HG03439 (cell line): ENCODE data around the gene SKIL.
A peak's percentile ranks its signal among the peaks of the same experiment; 100 is the strongest.
"Not testable (repeated sequence)": the region's sequence is repeated elsewhere in the genome, so short reads cannot be mapped to it uniquely, and the experiment has no call there.

Experiments
- ATAC-seq: cut with Tn5 transposase; IDR thresholded peaks from one replicate; pipeline ENCODE4 v1.9.1; 2021; ENCODE audit warnings: mild to moderate bottlenecking, moderate library complexity; ENCODE audit not compliant: unreplicated experiment

Gene SKIL, protein sequence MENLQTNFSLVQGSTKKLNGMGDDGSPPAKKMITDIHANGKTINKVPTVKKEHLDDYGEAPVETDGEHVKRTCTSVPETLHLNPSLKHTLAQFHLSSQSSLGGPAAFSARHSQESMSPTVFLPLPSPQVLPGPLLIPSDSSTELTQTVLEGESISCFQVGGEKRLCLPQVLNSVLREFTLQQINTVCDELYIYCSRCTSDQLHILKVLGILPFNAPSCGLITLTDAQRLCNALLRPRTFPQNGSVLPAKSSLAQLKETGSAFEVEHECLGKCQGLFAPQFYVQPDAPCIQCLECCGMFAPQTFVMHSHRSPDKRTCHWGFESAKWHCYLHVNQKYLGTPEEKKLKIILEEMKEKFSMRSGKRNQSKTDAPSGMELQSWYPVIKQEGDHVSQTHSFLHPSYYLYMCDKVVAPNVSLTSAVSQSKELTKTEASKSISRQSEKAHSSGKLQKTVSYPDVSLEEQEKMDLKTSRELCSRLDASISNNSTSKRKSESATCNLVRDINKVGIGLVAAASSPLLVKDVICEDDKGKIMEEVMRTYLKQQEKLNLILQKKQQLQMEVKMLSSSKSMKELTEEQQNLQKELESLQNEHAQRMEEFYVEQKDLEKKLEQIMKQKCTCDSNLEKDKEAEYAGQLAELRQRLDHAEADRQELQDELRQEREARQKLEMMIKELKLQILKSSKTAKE

DNA sequence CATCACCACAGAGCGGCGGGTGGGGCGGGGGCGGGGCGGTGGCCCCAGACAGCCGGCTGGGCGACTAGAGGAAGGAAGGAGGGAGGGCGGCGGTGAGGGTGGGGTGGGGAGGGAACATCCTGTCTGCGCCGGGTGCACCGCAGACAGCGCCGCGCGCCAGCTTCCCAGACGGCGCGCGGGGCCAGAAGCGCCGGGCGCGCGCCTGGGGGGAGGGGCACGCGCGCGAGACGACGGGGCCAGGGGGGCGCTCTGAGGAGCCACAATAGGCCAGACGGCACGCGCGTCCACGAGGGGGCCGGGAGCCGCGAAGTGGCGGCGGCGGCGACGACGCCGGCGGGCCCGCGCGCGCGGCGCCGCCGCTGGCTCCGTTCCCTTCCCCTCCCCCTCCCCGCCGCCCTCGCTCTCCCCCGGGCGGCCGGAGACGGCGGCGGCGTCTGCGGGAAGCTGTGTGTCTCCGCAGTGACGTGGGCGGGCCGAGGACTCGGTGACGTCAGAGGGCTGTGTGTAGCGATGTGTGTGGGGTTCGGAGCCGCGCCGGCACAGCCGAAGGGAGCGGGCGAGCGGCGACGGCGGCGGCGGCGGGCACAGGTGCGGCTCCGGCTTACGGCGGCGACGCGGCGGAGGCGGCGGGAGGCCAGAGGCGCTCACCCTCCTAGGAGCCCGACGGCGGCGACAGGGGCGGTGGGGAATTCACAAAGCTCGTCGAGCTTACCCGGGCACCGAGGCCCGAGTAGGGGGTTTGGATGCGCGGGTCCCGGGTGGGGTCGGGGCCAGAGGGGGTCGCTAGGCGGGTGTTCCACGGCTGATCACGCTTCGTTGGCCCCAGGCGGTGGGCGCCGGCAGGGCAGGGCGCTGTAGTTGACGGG is at the start of gene SKIL:
TSS of gene SKIL (plus strand) at position 540 of the 866 bp plus-strand sequence. CDS start 2,617 bp downstream, outside the sequence.
- peak; percentile 64 for ATAC-seq

DNA sequence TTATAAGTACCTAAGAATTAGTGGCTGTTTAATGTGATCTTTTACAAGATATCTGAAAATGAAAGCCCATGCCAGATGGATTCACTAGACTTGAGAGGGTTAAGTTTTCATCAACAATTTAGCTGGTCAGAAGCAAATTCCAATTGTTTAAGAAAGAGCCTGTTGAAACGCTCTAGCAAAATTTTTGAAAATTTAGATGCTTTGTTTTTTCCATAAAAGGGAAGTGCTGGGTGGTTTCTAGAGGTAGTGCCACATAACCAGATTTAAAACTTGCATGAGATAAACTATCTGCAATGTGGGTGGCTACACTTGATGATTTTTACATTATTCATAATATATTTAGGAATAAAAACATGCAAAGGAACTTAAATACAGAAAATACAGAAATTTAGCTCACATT is 48.5 kb upstream of the SKIL start:
- no peak for ATAC-seq

DNA sequence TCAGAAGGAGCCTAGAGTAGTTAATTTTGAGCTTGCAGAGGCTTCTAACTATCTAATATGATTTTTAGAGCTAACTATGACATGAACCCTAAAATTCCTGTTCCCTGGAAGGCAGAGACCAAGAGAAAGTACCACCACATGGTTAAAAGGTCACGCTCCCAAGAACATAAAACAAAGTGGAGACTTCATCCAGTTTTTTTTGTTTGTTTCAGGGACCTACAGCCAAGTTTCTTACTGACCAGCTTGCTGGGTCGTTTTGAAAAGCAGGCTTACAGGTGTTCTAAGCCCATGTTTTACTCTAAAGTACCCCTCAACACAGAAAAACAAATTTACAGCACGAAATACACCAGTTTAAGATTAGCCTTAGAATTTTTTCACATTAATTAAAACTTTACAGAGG is 39.6 kb upstream of the SKIL start:
- ATAC-seq = no peak

DNA sequence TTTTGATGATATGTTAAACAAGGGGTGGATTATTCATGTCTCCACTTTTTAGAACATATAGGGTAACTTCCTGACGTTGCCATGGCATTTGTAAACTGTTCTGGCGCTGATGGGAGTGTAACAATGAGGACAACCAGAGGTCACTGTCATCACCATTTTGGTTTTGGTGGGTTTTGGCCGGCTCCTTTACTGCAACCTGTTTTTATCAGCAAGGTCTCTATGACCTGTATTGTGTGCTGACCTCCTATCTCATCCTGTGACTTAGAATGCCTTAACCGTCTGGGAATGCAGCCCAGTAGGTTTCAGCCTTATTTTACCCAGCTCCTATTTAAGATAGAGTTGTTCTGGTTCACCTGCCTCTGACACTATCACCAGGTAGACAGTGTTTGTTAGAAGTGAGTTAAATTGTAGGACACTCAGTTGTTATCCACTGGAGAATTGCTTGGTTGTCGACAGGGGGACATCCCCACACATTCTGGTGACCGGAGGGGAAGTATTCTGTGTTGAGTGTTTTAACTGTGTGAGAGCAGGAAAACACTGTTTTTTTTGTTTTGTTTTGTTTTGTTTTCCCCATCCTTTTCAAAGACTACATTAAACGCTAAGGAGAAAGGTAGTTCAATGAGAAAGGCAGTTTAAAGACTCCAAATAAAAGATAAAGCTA is 36.9 kb upstream of the SKIL start:
- ATAC-seq = no peak

DNA sequence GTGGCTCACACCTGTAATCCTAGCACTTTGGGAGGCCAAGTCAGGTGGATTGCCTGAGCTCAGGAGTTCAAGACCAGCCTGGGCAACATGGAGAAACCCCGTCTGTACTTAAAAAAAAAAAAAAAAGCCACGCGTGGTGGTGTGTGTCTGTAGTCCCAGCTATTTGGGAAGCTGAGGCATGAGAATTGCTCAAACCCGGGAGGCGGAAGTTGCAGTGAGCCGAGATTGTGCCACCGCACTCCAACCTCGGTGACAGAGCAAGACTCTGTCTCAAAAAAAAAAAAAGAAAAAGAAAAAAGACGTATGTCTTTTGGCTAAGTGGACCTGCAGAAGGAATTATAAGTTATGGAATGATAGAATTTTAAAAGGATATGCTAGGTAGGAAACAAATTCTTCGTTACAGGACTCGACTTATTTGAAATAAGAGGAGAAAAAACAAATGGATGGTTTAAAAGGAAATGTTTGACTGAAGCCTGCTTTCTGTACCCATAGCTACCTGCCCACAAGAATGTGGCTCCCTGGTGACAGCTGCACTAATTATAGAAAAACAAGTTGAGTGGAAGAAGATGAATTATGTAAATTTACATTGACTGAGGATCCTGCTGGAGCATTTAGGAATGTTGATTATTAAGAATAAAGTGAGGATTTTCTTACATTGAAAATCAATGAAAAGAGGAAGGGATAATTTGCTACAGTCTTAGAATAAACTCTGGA is 36.0 kb upstream of the SKIL start:
- no peak for ATAC-seq

DNA sequence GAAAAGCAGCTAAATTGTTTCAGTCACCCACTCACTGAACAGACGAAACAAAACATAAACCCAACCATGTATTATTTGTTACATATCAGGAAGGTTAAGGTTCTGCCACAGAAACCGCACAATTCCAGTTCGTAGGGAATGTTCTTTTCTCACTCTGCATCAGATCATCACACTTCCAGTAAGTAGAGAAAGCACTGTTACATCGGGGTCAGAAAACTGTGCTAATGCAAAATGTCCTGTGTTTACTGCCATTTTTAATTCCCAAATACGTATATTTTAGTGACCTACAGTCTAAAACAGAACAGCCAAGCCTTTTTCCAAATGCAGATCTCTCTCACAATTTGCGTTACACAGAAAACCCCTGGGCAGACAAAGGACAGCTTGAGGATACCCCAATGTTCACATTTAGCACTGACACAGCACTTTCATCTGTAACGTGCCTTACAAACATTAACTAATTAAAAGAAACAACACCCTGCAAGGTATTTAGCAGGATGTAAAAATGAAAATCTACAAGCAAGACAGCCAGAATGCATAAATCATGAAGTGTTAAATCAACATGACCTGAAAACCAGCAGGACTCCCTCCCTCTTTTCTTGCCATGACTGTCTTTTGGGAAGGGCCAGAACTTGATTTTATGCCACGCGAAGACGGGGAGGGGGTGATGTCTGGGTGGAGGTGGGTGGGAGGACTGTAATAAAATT is 34.8 kb upstream of the SKIL start:
- ATAC-seq = no peak

DNA sequence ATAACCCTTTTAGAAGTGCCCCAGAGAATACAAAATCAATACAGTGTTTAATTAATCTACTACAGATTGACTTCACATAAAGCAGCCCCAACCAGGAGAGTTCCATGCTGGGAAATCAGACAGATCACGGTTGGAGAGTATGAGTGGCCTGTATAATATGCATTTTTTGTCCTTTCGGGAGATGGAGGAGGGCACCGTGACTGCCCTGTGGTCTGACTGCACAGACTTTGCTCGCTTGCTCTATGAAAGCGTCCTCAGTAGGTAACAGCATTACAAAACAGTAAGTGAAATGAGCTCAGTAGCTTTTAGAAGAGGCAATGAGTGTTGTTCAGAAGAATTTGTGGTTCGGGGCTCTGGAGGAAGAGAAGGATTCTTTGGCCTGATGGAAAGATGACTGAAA is 34.2 kb upstream of the SKIL start:
- ATAC-seq = no peak

DNA sequence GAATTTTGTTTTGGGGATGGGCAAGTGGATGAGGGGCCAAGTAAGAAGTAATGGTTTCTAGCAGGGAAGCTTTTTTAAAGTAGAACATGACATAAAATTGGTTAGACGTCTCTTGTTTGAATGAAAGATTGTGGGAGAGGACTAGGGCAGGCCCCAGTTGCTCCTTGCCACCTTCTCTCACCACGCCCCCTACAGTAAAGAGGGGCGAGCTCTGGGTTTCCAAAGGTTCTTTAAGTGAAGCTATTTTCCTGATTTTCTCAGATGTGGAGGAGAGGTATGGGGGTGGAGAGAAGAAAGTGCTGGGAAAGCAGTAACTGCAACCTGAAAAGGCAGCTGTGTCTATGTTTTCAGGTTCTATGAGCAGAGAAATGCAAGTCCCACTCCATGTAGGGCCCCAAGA is 32.6 kb upstream of the SKIL start:
- ATAC-seq = no peak

DNA sequence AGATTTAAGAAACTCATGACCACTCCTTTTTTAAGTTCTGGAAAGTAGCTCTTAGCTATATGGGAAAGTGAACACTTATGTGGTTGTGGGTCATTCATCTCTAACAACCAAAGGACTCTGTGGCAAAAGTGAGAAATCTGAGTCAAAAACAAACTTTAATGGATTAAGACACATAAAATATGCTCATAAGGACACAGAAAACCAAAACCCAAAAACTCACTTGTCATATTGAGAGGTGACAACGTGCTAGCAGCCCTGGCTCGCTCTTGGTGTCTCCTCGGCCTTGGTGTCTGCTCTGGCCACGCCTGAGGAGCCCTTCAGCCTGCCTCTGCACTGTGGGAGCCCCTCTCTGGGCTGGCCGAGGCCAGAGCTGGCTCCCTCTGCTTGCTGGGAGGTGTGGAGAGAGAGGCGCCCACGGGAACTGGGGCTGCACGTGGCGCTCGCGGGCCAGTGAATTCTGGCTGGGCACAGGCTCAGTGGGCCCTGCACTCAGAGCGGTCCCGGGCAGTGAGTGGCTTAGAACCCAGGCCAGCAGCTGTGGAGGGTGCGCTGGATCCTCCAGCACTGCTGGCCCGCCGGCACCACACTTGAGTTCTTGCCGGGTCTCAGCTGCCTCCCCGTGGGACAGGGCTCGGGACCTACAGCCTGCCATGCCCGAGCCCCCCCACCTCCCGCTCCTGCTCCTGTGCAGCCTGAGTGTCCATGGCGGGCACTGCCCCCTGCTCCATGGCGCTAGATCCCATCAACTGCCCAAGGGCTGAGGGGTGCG is 30.3 kb upstream of the SKIL start:
- no peak for ATAC-seq

DNA sequence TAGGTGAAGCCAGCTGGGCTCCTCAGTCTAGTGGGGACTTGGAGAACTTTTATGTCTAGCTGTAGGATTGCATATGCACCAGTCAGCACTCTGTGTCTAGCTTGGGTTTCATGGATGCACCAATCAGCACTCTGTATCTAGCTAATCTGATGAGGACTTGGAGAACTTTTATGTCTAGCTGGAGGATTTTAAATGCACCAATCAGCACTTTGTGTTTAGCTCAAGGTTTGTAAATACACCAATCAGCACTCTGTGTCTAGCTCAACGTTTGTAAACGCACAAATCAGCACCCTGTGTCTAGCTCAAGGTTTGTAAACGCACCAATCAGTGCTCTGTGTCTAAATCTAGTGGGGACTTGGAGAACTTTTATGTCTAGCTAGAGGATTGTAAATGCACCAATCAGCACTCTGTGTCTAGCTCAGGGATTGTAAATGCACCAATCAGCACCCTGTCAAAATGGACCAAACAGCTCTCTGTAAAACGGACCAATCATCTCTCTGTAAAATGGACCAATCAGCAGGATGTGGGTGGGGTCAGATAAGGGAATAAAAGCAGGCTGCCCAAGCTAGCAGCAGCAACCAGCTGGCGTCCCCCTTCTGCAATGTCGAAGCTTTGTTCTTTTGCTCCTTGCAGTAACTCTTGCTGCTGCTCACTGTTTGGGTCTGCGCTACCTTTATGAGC is 29.5 kb upstream of the SKIL start:
- not testable (repeated sequence) for ATAC-seq

DNA sequence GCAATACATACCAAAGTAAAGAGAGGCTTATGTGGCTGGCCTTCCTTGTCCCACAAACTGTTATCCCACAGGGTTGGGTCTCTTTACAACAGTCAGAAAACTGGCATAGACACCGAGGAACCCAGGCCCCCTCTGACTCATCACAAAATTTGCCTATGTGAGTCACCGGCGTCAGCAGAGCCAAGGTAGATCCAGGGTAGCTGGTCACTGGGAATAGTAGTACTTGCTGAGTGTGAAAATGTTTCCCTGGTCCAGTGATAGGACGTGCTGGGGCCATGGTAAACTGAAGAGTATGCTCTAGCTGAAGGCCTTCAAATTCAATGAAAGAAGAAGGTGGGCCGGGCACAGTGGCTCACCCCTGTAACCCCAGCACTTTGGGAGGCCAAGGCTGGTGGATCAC is 27.1 kb upstream of the SKIL start:
- no peak for ATAC-seq

DNA sequence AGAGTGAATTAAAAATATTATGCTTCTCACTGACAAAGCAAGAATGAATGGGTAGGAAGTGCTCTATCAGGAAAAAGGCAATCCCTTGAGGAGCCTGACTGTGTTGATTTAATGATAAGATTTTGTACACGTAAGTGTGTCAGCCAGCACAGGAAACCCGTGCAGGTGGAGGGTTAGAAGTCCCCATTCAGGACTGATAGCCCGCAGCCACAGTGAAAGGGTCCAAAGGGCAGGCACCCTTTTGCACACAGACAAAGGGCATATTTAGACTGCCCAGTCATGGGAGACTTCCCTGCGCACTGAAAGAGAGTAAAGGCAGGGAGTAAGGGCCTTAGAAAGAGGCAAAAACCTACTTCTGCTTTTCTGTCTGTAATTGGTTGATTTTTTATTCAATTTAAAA is 26.4 kb upstream of the SKIL start:
- ATAC-seq = no peak

DNA sequence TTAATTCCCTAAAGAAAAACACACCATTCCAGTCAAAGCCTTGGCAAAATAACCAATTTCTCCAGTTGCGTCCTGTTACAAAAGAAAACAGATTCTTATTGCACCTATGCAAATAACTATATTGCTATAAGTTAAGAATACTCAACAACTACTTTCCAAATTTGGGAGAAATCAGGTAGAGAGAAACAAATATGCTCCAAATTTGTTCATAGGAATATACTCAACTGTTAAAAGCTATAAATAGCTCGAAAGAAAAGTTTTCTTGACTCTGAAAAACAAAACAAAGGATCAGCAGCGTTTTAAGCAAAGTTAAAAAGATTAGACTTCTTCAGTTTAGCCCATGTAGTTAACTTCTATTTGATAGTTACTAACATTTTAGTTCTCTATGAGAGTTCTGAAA is 20.1 kb upstream of the SKIL start:
- no peak for ATAC-seq

DNA sequence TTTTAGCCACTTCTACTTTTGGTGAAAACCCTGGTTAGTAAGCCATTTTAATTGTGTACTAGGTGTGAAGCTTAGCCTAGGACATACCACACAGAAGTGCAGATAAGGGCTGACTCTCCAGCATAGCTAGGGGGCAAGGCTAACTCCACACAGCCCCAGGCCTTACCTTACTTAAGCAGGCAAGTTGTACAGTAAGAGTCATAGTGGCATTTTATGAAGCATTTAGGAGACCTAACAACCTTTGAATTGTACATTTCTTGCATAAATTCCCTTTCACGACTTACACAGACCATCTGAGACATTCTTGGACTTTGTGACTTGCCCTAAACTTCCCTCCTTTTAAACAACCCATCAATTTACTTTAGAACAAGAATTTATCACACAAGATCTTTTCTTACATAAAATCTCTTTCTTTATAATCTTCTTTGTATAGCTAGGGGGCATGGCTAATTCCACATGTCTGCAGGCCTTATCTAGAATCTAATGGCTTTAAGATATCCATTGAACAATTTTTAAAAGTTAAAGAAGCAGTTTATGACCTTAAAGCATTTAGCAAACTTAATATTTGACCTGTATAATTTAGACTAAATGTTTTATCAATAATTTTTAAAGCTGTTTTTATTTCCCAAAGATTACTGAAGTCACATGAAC is 18.7 kb upstream of the SKIL start:
- ATAC-seq = no peak

DNA sequence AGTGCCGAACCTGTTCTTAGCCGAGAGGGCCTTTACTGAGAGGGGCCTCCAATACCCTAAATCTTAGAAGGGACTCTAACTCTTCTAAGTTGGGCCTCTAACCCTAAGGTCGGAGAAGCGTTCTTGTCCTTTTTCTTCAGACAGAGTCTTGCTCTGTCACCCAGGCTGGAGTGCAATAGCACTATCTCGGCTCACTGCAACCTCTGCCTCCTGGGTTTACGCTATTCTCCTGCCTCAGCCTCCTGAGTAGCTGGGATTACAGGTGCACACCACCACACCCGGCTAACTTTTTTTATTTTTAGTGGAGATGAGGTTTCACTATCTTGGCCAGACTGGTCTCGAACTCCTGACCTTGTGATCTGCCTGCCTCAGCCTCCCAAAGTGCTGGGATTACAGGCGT is 15.2 kb upstream of the SKIL start:
- not testable (repeated sequence) for ATAC-seq

DNA sequence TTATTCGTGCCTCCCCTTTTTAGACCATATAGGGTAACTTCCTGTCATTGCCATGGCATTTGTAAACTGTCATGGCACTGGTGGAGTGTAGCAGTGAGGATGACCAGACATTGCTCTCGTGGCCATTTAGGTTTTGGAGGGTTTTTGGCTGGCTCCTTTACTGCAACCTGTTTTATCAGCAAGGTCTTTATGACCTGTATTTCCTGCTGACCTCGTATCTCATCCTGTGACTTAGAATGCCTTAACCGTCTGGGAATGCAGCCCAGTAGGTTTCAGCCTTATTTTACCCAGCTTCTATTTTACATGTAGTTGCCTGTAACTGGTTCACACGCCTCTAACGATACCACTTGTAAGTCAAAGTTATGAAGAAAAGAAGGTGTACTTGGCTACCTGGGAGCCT is 13.7 kb upstream of the SKIL start:
- ATAC-seq = not testable (repeated sequence)

DNA sequence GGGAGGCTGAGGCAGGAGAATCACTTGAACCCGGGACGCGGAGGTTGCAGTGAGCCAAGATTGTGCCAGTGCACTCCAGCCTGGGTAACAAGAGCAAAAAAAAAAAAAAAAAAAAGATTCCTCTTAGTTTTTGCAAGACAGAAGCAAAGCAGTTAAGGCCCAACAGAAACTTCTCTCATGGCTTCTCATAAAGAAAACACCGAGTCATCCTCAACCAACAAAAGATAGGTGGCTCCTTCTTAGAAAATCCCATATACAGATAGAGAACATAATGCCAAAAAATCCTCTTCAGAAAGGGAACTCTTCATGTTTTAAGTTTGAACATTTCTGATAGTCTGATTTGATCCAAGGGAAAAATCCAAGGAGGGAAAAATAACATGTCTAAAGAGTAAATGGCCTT is 12.5 kb upstream of the SKIL start:
- ATAC-seq = no peak
